ENCODE data around the gene CDH23.

GRCh38 chr10:71667387-71667752 is 270.6 kb downstream of the CDH23 start:
- no peak for TF ChIP-seq CTCF (IDR thresholded peaks at IDR 0.05)
- TF ChIP-seq EZH2 (IDR thresholded peaks at IDR 0.05; ENCODE audit: borderline replicate concordance, insufficient read depth, low read depth, low read length, poor library complexity, severe bottlenecking): no peak
